Natural killer cell (primary cell): ENCODE data around the gene CYREN. TPM values are rescaled to one million over a fixed set of nuclear protein-coding genes. Genes with fewer than 3 reads are reported as not detected.

Source experiments
- ATAC-seq, 3 donors: fragments of 150-1000 bp in 2 of 3; fragments of 200-7000 bp in 1 of 3; cut with Tn5 transposase; 1 replicate in 1 of 3; 2 replicates in 2 of 3; pipeline ENCODE4 v1.10.0; 2021; ENCODE audit warnings: mild to moderate bottlenecking in 2 of 3, moderate library complexity in 2 of 3
- DNase-seq, 2 donors: peaks; one replicate each; pipeline versions ENCODE4 v3.0.0 to v3.0.0-alpha.2; 2013 to 2021; ENCODE audit warnings: mixed read lengths in 1 of 2
- H3K27ac ChIP-seq: one replicate; pipeline ENCODE4 v1.5.1; 2013; ENCODE audit warnings: mild to moderate bottlenecking, low read length
- H3K27me3 ChIP-seq: one replicate; pipeline ENCODE4 v1.6.1; 2013; ENCODE audit warnings: low read length; ENCODE audit not compliant: control insufficient read depth, insufficient read depth
- H3K36me3 ChIP-seq: one replicate; pipeline ENCODE4 v1.6.1; 2013; ENCODE audit warnings: low read length; ENCODE audit not compliant: control insufficient read depth, insufficient read depth
- H3K4me1 ChIP-seq: one replicate; pipeline ENCODE4 v1.6.1; 2013; ENCODE audit warnings: low read length; ENCODE audit not compliant: control insufficient read depth, insufficient read depth
- H3K4me3 ChIP-seq: one replicate; pipeline ENCODE4 v1.5.1; 2013; ENCODE audit warnings: low read length
- H3K9me3 ChIP-seq: one replicate; pipeline ENCODE4 v1.6.1; 2013; ENCODE audit warnings: low read length; ENCODE audit not compliant: control insufficient read depth, insufficient read depth
- H3K27ac Mint-ChIP-seq, 2 donors: one replicate each; pipeline ENCODE4 v1.8.0; 2022; ENCODE audit warnings: mild to moderate bottlenecking in 2 of 2, mixed read lengths in 2 of 2, moderate library complexity in 1 of 2
- H3K27me3 Mint-ChIP-seq, 2 donors: one replicate each; pipeline ENCODE4 v1.8.0; 2022; ENCODE audit warnings: low read depth in 2 of 2, mixed read lengths in 2 of 2
- H3K36me3 Mint-ChIP-seq: one replicate; pipeline ENCODE4 v1.8.0; 2022; ENCODE audit warnings: mixed read lengths
- H3K4me1 Mint-ChIP-seq, 2 donors: one replicate each; pipeline ENCODE4 v1.8.0; 2022; ENCODE audit warnings: mixed read lengths in 2 of 2
- H3K4me3 Mint-ChIP-seq: one replicate; pipeline ENCODE4 v1.8.0; 2022; ENCODE audit warnings: mild to moderate bottlenecking, moderate library complexity, mixed read lengths
- H3K9me3 Mint-ChIP-seq, 2 donors: one replicate each; pipeline ENCODE4 v1.8.0; 2022; ENCODE audit warnings: mixed read lengths in 2 of 2
- WGBS: methylation state at CpG from one replicate; pipeline ENCODE4 v1.1.7; 2013; ENCODE audit warnings: missing lambda C conversion rate; ENCODE audit not compliant: insufficient coverage; 5-methylcytosine and 5-hydroxymethylcytosine counted together
- intact Hi-C: fragments of 100-400 bp; cut with micrococcal nuclease; formaldehyde crosslinking; loops from one replicate; pipeline ENCODE4 v1.14.2; 2022
- total RNA-seq, 4 donors: library from RNA; stranded (reverse); fragments of 120-200 nt in 1 of 4; gene quantifications; one replicate each; pipeline versions ENCODE4 v1.2.3 to v1.2.4, GENCODE V29; 2013 to 2022
- TF ChIP-seq, protein P1 (sequence below): fragments of 200-600 bp; IDR thresholded peaks from one replicate; pipeline ENCODE4 v1.8.0; 2022; ENCODE audit warnings: antibody characterized with exemption

The CYREN gene
- total RNA-seq, 3 donors from 2014 or later (not counting 1 experiment from before 2014, with no cell fraction given): 26.1 to 33.9 (median 33.8) TPM

DNA sequence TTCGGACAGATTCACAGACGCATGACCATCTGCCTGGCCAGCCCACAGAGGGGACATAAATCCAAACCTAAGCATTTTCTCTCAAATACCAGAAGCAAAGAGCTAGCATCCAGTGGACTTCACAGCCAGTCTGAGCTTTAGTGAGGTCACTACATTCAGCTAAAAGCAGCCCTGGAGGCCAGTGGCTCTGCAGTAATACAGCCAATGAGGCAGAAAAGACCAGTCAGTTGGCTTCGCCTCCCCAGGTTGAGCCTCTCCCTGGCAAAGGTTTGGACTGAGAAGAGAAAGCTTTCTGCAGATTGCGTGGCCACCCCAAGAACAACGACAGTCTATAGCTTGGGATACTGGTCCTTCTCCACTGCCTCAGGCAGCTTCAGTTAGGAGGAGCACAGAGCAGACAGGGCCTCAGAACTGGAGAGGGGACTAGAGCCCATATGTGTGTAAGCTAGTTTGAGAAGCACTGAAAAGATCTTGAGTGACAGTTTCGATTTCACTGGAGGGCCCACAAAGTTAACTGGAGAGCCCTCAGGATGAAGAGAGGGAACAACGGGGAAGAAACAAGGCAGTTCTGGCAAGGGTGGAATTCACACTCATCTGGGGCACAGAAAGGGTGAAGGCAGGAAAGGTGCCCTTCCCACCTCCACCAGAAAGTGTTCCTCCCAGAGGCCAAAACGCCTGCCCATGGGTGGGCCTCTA, 37.0 kb upstream of the CYREN start:
- Mint-ChIP-seq H3K36me3 (no peaks in the 10 kb centered on the region), H3K9me3 (no peaks in the 10 kb centered on the region), H3K4me1 (peaks cover 17 to 35% of the 10 kb centered on the region in 2 donors), H3K27me3 (no peaks in the 10 kb centered on the region), H3K27ac (peak overlapping the region in 1 of 2 donors; percentile 52), H3K4me3 (no peak overlapping the region)
- no peak overlapping the region for H3K4me3 ChIP-seq
- 76% methylated on average over 8 of the region's 8 CpGs for WGBS
- peaks cover 17% of the 10 kb centered on the region for H3K36me3 ChIP-seq
- TF ChIP-seq, protein P1, sequence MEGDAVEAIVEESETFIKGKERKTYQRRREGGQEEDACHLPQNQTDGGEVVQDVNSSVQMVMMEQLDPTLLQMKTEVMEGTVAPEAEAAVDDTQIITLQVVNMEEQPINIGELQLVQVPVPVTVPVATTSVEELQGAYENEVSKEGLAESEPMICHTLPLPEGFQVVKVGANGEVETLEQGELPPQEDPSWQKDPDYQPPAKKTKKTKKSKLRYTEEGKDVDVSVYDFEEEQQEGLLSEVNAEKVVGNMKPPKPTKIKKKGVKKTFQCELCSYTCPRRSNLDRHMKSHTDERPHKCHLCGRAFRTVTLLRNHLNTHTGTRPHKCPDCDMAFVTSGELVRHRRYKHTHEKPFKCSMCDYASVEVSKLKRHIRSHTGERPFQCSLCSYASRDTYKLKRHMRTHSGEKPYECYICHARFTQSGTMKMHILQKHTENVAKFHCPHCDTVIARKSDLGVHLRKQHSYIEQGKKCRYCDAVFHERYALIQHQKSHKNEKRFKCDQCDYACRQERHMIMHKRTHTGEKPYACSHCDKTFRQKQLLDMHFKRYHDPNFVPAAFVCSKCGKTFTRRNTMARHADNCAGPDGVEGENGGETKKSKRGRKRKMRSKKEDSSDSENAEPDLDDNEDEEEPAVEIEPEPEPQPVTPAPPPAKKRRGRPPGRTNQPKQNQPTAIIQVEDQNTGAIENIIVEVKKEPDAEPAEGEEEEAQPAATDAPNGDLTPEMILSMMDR: no peak
- intact Hi-C loops: no loop called here
- no peaks in the 10 kb centered on the region for H3K27me3 ChIP-seq
- H3K9me3 ChIP-seq: no peaks in the 10 kb centered on the region
- peaks cover 26% of the 10 kb centered on the region for H3K4me1 ChIP-seq
- ATAC-seq (no peak), DNase-seq (no peak)
- no peak overlapping the region for H3K27ac ChIP-seq

DNA sequence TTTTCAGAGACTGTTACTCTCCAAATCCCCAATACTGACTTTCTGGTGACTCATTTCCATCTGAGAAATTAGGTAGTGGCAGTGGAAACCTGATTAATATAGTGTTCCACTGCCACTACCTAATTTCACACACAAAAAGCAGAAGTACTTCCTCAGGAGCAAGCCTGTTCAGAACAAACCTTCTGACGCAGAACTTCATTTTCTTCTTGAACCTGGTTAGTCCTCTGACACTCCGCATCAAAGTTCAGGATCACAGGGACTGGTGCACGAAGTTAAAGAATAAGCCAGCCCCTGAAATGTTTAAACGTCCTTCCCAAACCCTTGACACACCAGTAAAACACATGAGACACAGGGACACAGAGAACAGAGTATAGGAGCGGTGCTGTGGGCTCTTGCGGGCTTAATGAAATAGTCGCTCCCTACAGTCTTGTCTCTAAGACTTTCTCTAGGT, 36.5 kb upstream of the CYREN start:
- peak overlapping the region in 1 of 2 donors; percentile 52 for H3K27ac Mint-ChIP-seq
- WGBS: 69% methylated on average over 7 of the region's 7 CpGs
- TF ChIP-seq, protein P1: no peak

DNA sequence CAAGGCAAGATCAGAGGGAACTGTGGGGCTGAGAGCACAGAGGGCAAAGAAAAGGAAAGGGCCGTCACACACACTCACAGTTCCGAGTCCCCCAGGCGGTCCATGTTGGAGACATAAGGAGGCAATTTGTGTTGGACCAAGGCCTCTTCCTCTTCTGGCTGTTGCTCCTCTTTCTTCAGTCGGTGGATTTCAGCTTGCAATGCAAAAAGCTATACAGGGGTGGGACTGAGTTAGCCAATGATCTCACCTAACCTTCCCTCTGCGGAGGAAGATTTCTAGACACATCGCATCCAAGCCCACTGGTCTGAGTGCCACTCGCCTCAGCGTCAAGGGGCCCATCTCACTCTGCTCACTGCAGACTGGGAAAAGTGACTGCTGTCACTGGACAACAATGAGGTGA, 35.3 kb upstream of the CYREN start:
- H3K36me3 Mint-ChIP-seq: no peaks in the 10 kb centered on the region
- DNase-seq (no peak), ATAC-seq (no peak)
- Histone ChIP-seq H3K27ac (no peak overlapping the region), H3K9me3 (no peaks in the 10 kb centered on the region), H3K27me3 (no peaks in the 10 kb centered on the region), H3K4me1 (peaks cover 18% of the 10 kb centered on the region), H3K36me3 (peaks cover 31% of the 10 kb centered on the region), H3K4me3 (no peak overlapping the region)
- 92% methylated on average over 8 of the region's 8 CpGs for WGBS
- intact Hi-C loops: no loop called here
- no peak overlapping the region for H3K27ac Mint-ChIP-seq
- TF ChIP-seq, protein P1: no peak
- H3K9me3 Mint-ChIP-seq: no peaks in the 10 kb centered on the region
- no peaks in the 10 kb centered on the region for H3K27me3 Mint-ChIP-seq
- no peak overlapping the region for H3K4me3 Mint-ChIP-seq
- H3K4me1 Mint-ChIP-seq: peaks cover 16 to 27% of the 10 kb centered on the region in 2 donors

More for the DNA sequence above, 36.5 kb upstream of the CYREN start:
- H3K27ac ChIP-seq: no peak overlapping the region
- no peak for DNase-seq
- no peaks in the 10 kb centered on the region for H3K36me3 Mint-ChIP-seq
- peaks cover 23% of the 10 kb centered on the region for H3K4me1 ChIP-seq
- no peak overlapping the region for H3K4me3 ChIP-seq
- no peaks in the 10 kb centered on the region for H3K27me3 Mint-ChIP-seq
- H3K4me1 Mint-ChIP-seq: peaks cover 17 to 35% of the 10 kb centered on the region in 2 donors
- no peaks in the 10 kb centered on the region for H3K9me3 Mint-ChIP-seq
- no peak for ATAC-seq
- no peaks in the 10 kb centered on the region for H3K9me3 ChIP-seq
- peaks cover 21% of the 10 kb centered on the region for H3K36me3 ChIP-seq
- H3K4me3 Mint-ChIP-seq: no peak overlapping the region
- intact Hi-C loops: no loop called here
- H3K27me3 ChIP-seq: no peaks in the 10 kb centered on the region

DNA sequence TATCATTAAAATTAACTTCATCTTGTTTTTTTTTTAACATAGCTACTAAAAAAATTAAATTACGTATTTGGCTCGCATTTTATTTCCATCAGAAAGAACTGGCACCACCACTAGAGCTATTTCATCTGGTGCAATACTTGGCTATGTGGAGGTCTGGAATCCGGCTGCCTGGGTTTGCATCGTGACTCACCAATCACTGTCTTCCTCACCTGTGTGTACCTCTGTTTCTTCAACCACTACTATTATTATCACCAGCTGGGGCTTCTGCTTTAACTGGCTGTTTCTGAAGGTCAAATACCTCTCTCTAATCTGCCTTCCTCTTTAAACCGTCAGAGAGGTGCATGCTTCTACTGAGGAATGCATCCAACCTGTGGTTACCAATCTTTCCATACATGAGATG, 34.4 kb upstream of the CYREN start:
- 99% methylated on average over 5 of the region's 5 CpGs for WGBS
- no peaks in the 10 kb centered on the region for H3K36me3 Mint-ChIP-seq
- H3K4me3 ChIP-seq: no peak overlapping the region

More for the DNA sequence above, 34.4 kb upstream of the CYREN start:
- ATAC-seq (no peak), DNase-seq (no peak)
- intact Hi-C loops: no loop called here
- Histone ChIP-seq H3K36me3 (peaks cover 31% of the 10 kb centered on the region), H3K4me1 (peaks cover 10% of the 10 kb centered on the region), H3K27ac (no peak overlapping the region), H3K9me3 (no peaks in the 10 kb centered on the region), H3K27me3 (no peaks in the 10 kb centered on the region)
- no peaks in the 10 kb centered on the region for H3K27me3 Mint-ChIP-seq
- no peaks in the 10 kb centered on the region for H3K9me3 Mint-ChIP-seq
- TF ChIP-seq, protein P1: no peak
- H3K27ac Mint-ChIP-seq: no peak overlapping the region
- H3K4me1 Mint-ChIP-seq: peaks cover 11 to 22% of the 10 kb centered on the region in 2 donors
- no peak overlapping the region for H3K4me3 Mint-ChIP-seq
